Choroid plexus epithelial cell (primary cell): ENCODE results near the gene CYP46A1.
A peak's percentile ranks its signal among the peaks of the same experiment; 100 is the strongest.

Experiments used
- DNase-seq: peaks from one replicate; pipeline ENCODE4 v3.0.0-alpha.2; 2010; ENCODE audit warnings: low read depth
- H3K4me3 ChIP-seq: 2 replicates; pipeline ENCODE4 v1.5.1; 2011; ENCODE audit warnings: low read depth, mild to moderate bottlenecking, control low read depth, low read length, moderate library complexity
- CTCF ChIP-seq: conservative IDR thresholded peaks from 2 replicates; pipeline ENCODE4 v1.5.1; 2011; ENCODE audit warnings: low read depth, mild to moderate bottlenecking, control low read depth, inconsistent platforms, low read length, moderate library complexity

CYP46A1 gene

GRCh38 chr14:99649643-99650042, 34.5 kb upstream of the CYP46A1 start:
- no peak overlapping the region for H3K4me3 ChIP-seq
- TF ChIP-seq CTCF: no peak
- DNase-seq: no peak

GRCh38 chr14:99650189-99650588, 33.9 kb upstream of the CYP46A1 start:
- TF ChIP-seq CTCF: no peak
- no peak overlapping the region for H3K4me3 ChIP-seq
- DNase-seq: no peak

GRCh38 chr14:99651953-99652746, 31.9 kb upstream of the CYP46A1 start:
- DNase-seq: no peak
- TF ChIP-seq CTCF: no peak
- no peak overlapping the region for H3K4me3 ChIP-seq

- peak; percentile 79 for DNase-seq
- TF ChIP-seq CTCF: no peak
- H3K4me3 ChIP-seq: no peak overlapping the region
Observed at GRCh38 chr14:99654235-99654985, 29.7 kb upstream of the CYP46A1 start.

GRCh38 chr14:99655521-99655920, 28.6 kb upstream of the CYP46A1 start:
- DNase-seq: peak; percentile 50
- TF ChIP-seq CTCF: no peak
- no peak overlapping the region for H3K4me3 ChIP-seq

- TF ChIP-seq CTCF: no peak
- DNase-seq: no peak
- no peak overlapping the region for H3K4me3 ChIP-seq
Observed at GRCh38 chr14:99656171-99656570, 27.9 kb upstream of the CYP46A1 start.
